ENCODE results near the gene PHKG2. TPM values are rescaled to one million over a fixed set of nuclear protein-coding genes. Genes with fewer than 3 reads are reported as not detected.
A peak's percentile ranks its signal among the peaks of the same experiment; 100 is the strongest.
"Not testable (repeated sequence)": the region's sequence is repeated elsewhere in the genome, so short reads cannot be mapped to it uniquely, and the experiment has no call there.

PHKG2 gene
- total RNA-seq = 10 to 100 TPM; 34.5 to 38.6 TPM

- H3K4me3 Mint-ChIP-seq = peak within 1 kb of the TSS; percentile 93
- H3K4me1 Mint-ChIP-seq = peaks cover 33% of the 10 kb centered on the region
- ChIA-PET CTCF (interaction anchor here (0.8 to 2.0 kb wide), 7 partner anchors 15 to 194 kb away, joined by 3 to 14 read pairs (median 5); partner anchors contain the start of gene FBRS), POLR2A (interaction anchor here (0.7 to 2.5 kb wide), 24 partner anchors 9 to 432 kb away, joined by 3 to 28 read pairs (median 3); partner anchors contain the start of genes CFAP119, FUS, PRR14 and RNF40)
- no peaks in the 10 kb centered on the region for H3K27me3 Mint-ChIP-seq
- H3K9me3 Mint-ChIP-seq = no peaks in the 10 kb centered on the region
- peaks cover 32% of the 10 kb centered on the region for H3K36me3 Mint-ChIP-seq (ENCODE audit: low read depth)
- peak; percentile 99 for DNase-seq
- peak within 1 kb of the TSS; percentile 84 for H3K27ac Mint-ChIP-seq
Observed at GRCh38 chr16:30747799-30748633, at the start of gene PHKG2. Gene PHKG2, plus strand, starts transcription at chr16:30748425. Its CDS starts 396 bp downstream, at chr16:30748821.

GRCh38 chr16:30698816-30699614 lies 49.2 kb upstream of the PHKG2 start, which contains the start of gene SRCAP:
Gene SRCAP, plus strand, starts transcription at chr16:30699171. Its CDS starts 1,654 bp downstream, at chr16:30700825.
- H3K36me3 Mint-ChIP-seq (ENCODE audit: low read depth) = peaks cover 33% of the 10 kb centered on the region
- peak within 1 kb of the TSS; percentile 98 for H3K4me3 Mint-ChIP-seq
- peak; percentile 91 for DNase-seq
- H3K4me1 Mint-ChIP-seq = peaks cover 41% of the 10 kb centered on the region
- ChIA-PET CTCF (interaction anchor here (0.6 kb wide), 1 partner anchor 276 kb away, joined by 4 read pairs; no protein-coding TSS in a partner anchor), POLR2A (interaction anchor here (0.6 to 5.0 kb wide), 16 partner anchors 10 to 198 kb away, joined by 3 to 68 read pairs (median 4); partner anchors contain the start of genes FBRS, PHKG2, PRR14 and ZNF688)
- peak within 1 kb of the TSS; percentile 96 for H3K27ac Mint-ChIP-seq
- no peaks in the 10 kb centered on the region for H3K27me3 Mint-ChIP-seq
- no peaks in the 10 kb centered on the region for H3K9me3 Mint-ChIP-seq

- Mint-ChIP-seq H3K4me3 (peak overlapping the region; percentile 98), H3K27me3 (no peaks in the 10 kb centered on the region), H3K4me1 (peaks cover 38% of the 10 kb centered on the region), H3K9me3 (no peaks in the 10 kb centered on the region), H3K27ac (peak overlapping the region; percentile 96), H3K36me3 (ENCODE audit: low read depth) (peaks cover 38% of the 10 kb centered on the region)
- ChIA-PET POLR2A (interaction anchor here (0.6 to 5.0 kb wide), 11 partner anchors 9 to 199 kb away, joined by 3 to 68 read pairs (median 4); partner anchors contain the start of genes FBRS, PHKG2, PRR14 and ZNF688), CTCF (no interaction called here)
- DNase-seq = no peak
Observed at GRCh38 chr16:30699615-30700099, 48.6 kb upstream of the PHKG2 start.

- DNase-seq = no peak
- H3K4me1 Mint-ChIP-seq = peaks cover 31% of the 10 kb centered on the region
- ChIA-PET POLR2A (interaction anchor here (1.3 to 5.0 kb wide), 2 partner anchors 15 to 41 kb away, joined by 3 to 68 read pairs; partner anchors contain the start of gene FBRS), CTCF (no interaction called here)
- peaks cover 41% of the 10 kb centered on the region for H3K36me3 Mint-ChIP-seq (ENCODE audit: low read depth)
- H3K27me3 Mint-ChIP-seq = no peaks in the 10 kb centered on the region
- H3K4me3 Mint-ChIP-seq = peak overlapping the region; percentile 98
- H3K27ac Mint-ChIP-seq = no peak overlapping the region
- H3K9me3 Mint-ChIP-seq = no peaks in the 10 kb centered on the region
Observed at GRCh38 chr16:30700491-30700890, 47.7 kb upstream of the PHKG2 start.

- ChIA-PET CTCF (no interaction called here), POLR2A (interaction anchor here (1.3 to 5.0 kb wide), 2 partner anchors 15 to 41 kb away, joined by 3 to 68 read pairs; partner anchors contain the start of gene FBRS)
Observed at GRCh38 chr16:30700971-30701370, 47.3 kb upstream of the PHKG2 start.

GRCh38 chr16:30703071-30703470 lies 45.2 kb upstream of the PHKG2 start:
- H3K4me3 Mint-ChIP-seq, CTCF ChIA-PET, DNase-seq, H3K27me3 Mint-ChIP-seq, H3K27ac Mint-ChIP-seq, H3K9me3 Mint-ChIP-seq: not testable (repeated sequence)
- peaks cover 62% of the 10 kb centered on the region for H3K36me3 Mint-ChIP-seq (ENCODE audit: low read depth)
- POLR2A ChIA-PET = interaction anchor here (0.8 kb wide), 1 partner anchor 44 kb away, joined by 3 read pairs; no protein-coding TSS in a partner anchor
- peaks cover 21% of the 10 kb centered on the region for H3K4me1 Mint-ChIP-seq

More at GRCh38 chr16:30700971-30701370, 47.3 kb upstream of the PHKG2 start:
- H3K27me3 Mint-ChIP-seq = no peaks in the 10 kb centered on the region
- H3K4me3 Mint-ChIP-seq = peak overlapping the region; percentile 21
- H3K36me3 Mint-ChIP-seq (ENCODE audit: low read depth) = peaks cover 43% of the 10 kb centered on the region
- peaks cover 31% of the 10 kb centered on the region for H3K4me1 Mint-ChIP-seq
- no peak for DNase-seq
- no peak overlapping the region for H3K27ac Mint-ChIP-seq
- H3K9me3 Mint-ChIP-seq = no peaks in the 10 kb centered on the region

GRCh38 chr16:30703971-30704370 lies 44.3 kb upstream of the PHKG2 start:
- Mint-ChIP-seq H3K9me3 (no peaks in the 10 kb centered on the region), H3K27ac (no peak overlapping the region)

GRCh38 chr16:30706046-30706445 lies 42.2 kb upstream of the PHKG2 start:
- Mint-ChIP-seq H3K36me3 (ENCODE audit: low read depth) (peaks cover 65% of the 10 kb centered on the region), H3K4me3 (no peak overlapping the region), H3K9me3 (no peaks in the 10 kb centered on the region), H3K27me3 (no peaks in the 10 kb centered on the region), H3K4me1 (peaks cover 6% of the 10 kb centered on the region), H3K27ac (no peak overlapping the region)
- ChIA-PET CTCF (no interaction called here), POLR2A (no interaction called here)
- no peak for DNase-seq

More at GRCh38 chr16:30703971-30704370, 44.3 kb upstream of the PHKG2 start:
- peaks cover 21% of the 10 kb centered on the region for H3K4me1 Mint-ChIP-seq
- no peak overlapping the region for H3K4me3 Mint-ChIP-seq
- no peaks in the 10 kb centered on the region for H3K27me3 Mint-ChIP-seq
- POLR2A ChIA-PET = no interaction called here
- CTCF ChIA-PET = no interaction called here
- DNase-seq = no peak
- peaks cover 61% of the 10 kb centered on the region for H3K36me3 Mint-ChIP-seq (ENCODE audit: low read depth)

GRCh38 chr16:30710971-30711370 lies 37.3 kb upstream of the PHKG2 start:
- H3K4me3 Mint-ChIP-seq = no peak overlapping the region
- CTCF ChIA-PET = interaction anchor here (0.9 to 1.0 kb wide), 2 partner anchors 17 to 281 kb away, joined by 3 to 4 read pairs; partner anchors contain the start of gene DCTPP1
- H3K9me3 Mint-ChIP-seq = no peaks in the 10 kb centered on the region
- H3K4me1 Mint-ChIP-seq = peaks cover 22% of the 10 kb centered on the region
- POLR2A ChIA-PET = no interaction called here
- peaks cover 78% of the 10 kb centered on the region for H3K36me3 Mint-ChIP-seq (ENCODE audit: low read depth)
- H3K27me3 Mint-ChIP-seq = no peaks in the 10 kb centered on the region
- H3K27ac Mint-ChIP-seq = no peak overlapping the region
- DNase-seq = no peak

GRCh38 chr16:30711712-30712111 lies 36.5 kb upstream of the PHKG2 start:
- no peak for DNase-seq
- ChIA-PET CTCF (interaction anchor here (0.9 to 1.0 kb wide), 3 partner anchors 18 to 282 kb away, joined by 3 to 4 read pairs (median 3); partner anchors contain the start of gene DCTPP1), POLR2A (no interaction called here)
- Mint-ChIP-seq H3K27ac (no peak overlapping the region), H3K4me3 (no peak overlapping the region), H3K9me3 (no peaks in the 10 kb centered on the region), H3K27me3 (no peaks in the 10 kb centered on the region), H3K4me1 (peaks cover 29% of the 10 kb centered on the region), H3K36me3 (ENCODE audit: low read depth) (peaks cover 81% of the 10 kb centered on the region)

- Mint-ChIP-seq H3K36me3 (ENCODE audit: low read depth) (peaks cover 74% of the 10 kb centered on the region), H3K4me1 (peaks cover 35% of the 10 kb centered on the region), H3K27me3 (no peaks in the 10 kb centered on the region), H3K27ac (peak overlapping the region; percentile 96), H3K9me3 (no peaks in the 10 kb centered on the region), H3K4me3 (peak overlapping the region; percentile 52)
- ChIA-PET POLR2A (interaction anchor here (0.7 to 1.4 kb wide), 3 partner anchors 15 to 32 kb away, joined by 3 to 5 read pairs (median 4); partner anchors contain the start of genes PHKG2 and SRCAP), CTCF (interaction anchor here (0.5 kb wide), 1 partner anchor 92 kb away, joined by 3 read pairs; no protein-coding TSS in a partner anchor)
- DNase-seq = peak; percentile 58
Observed at GRCh38 chr16:30715750-30716445, 32.3 kb upstream of the PHKG2 start.

- peaks cover 82% of the 10 kb centered on the region for H3K36me3 Mint-ChIP-seq (ENCODE audit: low read depth)
- no peaks in the 10 kb centered on the region for H3K9me3 Mint-ChIP-seq
- ChIA-PET POLR2A (no interaction called here), CTCF (interaction anchor here (1.1 kb wide), 1 partner anchor 94 kb away, joined by 3 read pairs; no protein-coding TSS in a partner anchor)
- DNase-seq = no peak
- H3K4me3 Mint-ChIP-seq = no peak overlapping the region
- H3K4me1 Mint-ChIP-seq = peaks cover 20% of the 10 kb centered on the region
- H3K27me3 Mint-ChIP-seq = no peaks in the 10 kb centered on the region
- H3K27ac Mint-ChIP-seq = no peak overlapping the region
Observed at GRCh38 chr16:30720086-30720485, 28.1 kb upstream of the PHKG2 start.
